ENCODE measurements around the gene DOK3. TPM values are rescaled to one million over a fixed set of nuclear protein-coding genes. Genes with fewer than 3 reads are reported as not detected.

The DOK3 gene
- total RNA-seq, 1 donor: 2.6 TPM

DNA sequence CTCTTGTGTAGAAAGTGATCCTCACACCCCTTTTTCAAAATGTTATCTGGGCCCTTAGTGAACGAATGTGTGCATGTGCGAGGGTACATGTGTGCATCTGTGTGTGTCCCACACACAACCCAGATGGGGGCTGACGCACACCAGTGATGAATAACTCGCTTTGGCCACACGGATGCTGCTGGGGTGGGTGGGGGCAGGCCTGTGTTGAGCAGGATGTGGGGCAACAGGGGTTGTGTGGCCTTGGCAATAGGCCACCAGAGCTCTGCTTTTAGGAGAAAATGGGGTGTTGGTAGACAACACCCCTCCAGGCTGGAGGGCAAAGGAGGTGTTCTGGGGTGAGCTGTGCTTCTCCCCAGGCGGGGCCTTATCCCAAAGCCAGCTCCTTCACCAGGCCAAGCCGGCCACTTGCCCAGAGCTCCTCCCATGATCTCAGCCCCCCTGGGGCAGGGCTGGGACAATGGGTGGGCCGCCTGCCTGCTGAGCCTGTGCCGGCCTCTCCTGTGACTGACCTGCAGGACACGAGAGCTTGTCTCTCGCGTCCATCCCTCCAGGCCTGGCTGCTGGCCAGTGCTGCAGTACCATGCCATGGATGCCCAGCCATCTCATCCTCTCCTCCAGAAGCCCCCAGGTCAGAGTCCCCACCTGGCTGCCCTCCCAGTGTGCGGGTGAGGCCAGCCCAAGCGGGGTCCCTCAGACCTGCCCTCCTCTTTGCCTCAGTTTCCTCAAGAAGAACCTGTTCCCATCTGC, 37.8 kb downstream of the DOK3 start:
- TF ChIP-seq, protein P1, sequence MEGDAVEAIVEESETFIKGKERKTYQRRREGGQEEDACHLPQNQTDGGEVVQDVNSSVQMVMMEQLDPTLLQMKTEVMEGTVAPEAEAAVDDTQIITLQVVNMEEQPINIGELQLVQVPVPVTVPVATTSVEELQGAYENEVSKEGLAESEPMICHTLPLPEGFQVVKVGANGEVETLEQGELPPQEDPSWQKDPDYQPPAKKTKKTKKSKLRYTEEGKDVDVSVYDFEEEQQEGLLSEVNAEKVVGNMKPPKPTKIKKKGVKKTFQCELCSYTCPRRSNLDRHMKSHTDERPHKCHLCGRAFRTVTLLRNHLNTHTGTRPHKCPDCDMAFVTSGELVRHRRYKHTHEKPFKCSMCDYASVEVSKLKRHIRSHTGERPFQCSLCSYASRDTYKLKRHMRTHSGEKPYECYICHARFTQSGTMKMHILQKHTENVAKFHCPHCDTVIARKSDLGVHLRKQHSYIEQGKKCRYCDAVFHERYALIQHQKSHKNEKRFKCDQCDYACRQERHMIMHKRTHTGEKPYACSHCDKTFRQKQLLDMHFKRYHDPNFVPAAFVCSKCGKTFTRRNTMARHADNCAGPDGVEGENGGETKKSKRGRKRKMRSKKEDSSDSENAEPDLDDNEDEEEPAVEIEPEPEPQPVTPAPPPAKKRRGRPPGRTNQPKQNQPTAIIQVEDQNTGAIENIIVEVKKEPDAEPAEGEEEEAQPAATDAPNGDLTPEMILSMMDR (IDR thresholded peaks at IDR 0.05; ENCODE audit: insufficient read depth, low read depth, low read length): no peak
- peak; percentile 38 for DNase-seq (ENCODE audit: low read depth)
- H3K4me3 ChIP-seq (ENCODE audit: low read depth, low read length): peak overlapping the region; percentile 87

DNA sequence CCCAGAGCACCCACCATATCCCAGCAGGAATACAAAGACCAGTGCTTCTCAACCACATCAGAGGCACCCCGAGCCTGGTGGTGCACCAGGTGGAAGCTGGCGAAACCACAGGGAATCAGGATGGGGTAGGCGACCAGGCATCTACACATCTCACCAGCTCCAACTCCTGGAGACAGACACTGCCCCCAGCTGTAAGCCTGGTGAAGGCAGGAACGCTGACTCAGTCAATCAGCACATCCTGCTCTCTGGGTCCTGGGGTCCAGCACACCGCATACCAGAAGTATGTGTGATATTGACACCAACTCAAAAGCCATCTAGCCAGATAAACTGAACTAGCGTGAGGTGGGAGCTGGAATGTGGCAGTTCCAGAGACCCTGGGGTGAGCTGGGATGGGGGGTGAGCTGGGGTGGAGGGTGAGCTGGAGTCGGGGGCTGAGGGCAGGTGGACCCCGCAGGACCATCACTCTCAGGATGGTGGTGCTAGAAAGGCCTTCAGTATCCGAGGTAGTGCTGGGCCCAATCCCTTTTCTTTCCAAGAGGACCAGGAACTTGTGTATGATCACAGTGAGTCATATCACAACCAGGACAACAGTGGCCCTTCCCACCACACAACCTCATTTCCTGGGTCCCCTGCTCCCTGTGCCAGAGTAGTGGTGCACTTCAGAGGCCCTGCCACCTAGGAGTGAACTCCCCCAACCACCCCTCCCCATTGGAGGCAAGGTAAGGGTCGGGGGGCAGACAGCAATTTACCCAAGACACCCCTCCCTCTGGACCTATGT, 38.7 kb downstream of the DOK3 start:
- peak; percentile 27 for DNase-seq (ENCODE audit: low read depth)
- TF ChIP-seq, protein P1 (IDR thresholded peaks at IDR 0.05; ENCODE audit: insufficient read depth, low read depth, low read length): no peak
- no peak overlapping the region for H3K4me3 ChIP-seq (ENCODE audit: low read depth, low read length)

DNA sequence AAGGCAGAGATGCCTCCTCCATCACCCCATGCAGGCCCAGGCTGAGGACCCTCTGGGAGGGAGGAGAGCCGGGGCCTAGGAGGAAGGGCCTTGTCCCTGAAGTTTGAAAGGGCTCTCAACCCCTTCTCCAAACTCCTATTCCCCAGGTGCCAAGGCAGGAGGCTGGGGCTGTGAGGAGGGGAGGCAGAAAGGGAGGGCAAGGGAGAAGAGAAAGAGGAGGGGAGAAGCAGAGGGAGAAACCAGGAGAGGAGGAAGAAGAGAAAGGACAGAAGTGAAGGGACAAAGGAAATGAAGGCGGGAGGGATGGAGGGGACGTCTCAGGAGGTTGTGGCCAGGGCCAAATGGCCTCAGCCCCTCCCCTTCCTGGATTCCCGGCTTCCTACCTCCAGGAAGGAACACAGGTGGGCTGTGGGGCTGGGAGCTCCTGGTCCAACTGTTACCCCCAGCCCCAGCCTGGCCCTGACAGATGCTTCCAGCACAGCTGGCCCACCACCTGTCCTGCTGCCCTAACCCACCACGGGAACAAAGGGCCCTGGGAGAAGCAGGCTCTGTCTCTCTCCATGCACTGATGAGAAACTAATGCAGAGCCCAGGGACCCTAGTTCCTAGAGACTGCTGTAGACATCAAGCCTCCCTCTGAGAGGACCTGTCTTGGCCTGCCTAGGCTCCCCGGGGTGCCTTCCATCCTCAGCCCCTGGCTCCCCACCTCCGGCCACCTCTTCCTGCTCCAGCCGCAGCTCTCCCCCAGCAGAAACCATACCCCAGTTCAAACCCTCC, 39.7 kb downstream of the DOK3 start:
- H3K4me3 ChIP-seq (ENCODE audit: low read depth, low read length): no peak overlapping the region
- DNase-seq (ENCODE audit: low read depth): no peak
- TF ChIP-seq, protein P1 (IDR thresholded peaks at IDR 0.05; ENCODE audit: insufficient read depth, low read depth, low read length): no peak

DNA sequence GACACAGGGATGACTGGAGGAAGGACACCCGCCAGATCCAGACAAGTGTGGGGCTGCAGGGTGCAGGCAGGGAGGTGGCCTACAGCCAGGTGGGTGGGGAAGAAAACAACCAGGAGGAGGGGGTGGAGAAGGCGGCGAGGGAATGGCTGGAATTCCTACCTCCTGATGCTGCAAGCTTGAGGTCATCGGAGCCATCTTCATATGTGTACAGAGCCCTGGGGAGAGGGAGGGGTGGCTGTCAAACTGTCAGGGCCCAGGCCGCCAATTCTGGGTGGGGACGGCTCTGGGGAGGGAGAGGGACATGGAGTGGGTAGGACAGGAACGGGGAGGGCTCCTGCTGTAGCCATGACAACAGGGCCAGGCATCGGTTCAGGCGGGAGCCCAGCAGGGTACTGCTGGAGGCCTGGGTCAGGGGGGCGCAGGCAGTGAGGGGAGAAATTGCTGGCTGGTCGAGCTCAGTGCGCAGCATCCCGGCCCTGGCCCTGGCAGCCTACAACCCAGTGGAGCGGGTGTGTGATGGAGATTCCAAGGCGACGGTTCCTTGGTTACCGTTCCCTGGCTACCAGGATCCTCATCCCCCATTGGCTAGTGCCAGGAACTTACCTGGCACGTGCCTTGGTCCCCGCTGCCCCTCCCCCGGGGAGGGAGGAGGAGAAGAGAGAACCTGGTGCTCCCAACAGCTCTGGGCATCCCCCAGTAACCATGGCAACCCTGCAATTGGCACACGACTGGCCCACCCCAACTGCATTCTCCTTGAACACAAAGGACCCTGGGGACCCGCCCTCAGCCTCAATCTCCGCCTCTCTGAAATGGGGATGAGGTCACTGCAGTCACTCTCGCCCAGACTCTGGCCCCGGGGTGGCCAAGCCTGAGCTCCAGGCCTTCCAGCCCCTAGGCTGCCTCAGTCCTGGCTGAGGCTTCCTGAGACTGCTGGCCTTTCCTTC, 40.7 kb downstream of the DOK3 start:
- TF ChIP-seq, protein P1 (IDR thresholded peaks at IDR 0.05; ENCODE audit: insufficient read depth, low read depth, low read length): no peak
- no peak for DNase-seq (ENCODE audit: low read depth)
- H3K4me3 ChIP-seq (ENCODE audit: low read depth, low read length): no peak overlapping the region

DNA sequence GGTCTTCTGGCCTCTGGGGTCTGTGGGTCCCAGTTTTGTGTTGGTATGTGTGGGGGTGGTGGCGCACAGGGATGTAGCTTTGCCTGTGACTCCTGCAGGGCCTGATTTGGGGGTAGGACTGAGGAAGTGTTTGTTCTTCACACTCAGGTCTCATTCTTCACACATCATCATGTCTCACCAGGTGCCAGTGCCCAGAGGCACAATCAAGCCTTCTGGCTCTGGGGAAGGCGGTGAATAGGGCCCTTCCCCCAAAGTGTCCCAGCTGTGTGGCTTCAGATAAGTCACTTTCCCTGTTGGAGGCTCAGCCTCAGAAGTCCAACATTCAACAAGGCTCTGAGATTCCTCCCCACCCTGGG, 41.3 kb downstream of the DOK3 start:
- TF ChIP-seq, protein P1 (IDR thresholded peaks at IDR 0.05; ENCODE audit: insufficient read depth, low read depth, low read length): no peak
- H3K4me3 ChIP-seq (ENCODE audit: low read depth, low read length): no peak overlapping the region
- DNase-seq (ENCODE audit: low read depth): no peak

DNA sequence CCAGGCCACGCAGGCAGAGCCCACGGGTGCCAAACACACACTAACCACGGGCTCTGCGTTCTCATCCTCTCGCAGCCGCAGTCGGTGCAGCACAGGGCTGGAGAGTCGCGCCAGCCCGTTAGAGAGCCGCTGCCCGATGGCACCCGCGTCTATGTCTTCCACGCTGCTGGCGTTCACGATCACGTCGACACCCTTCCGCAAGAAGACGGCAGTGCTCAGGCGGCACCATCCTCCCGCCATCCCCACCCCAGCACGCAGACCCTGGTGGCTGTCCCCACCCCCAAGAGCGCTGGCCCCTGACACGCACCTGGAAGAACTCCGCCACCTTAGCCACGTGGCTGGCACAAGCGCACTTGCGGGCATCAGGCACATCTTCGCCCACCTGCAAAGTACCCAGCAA, 42.2 kb downstream of the DOK3 start:
- no peak overlapping the region for H3K4me3 ChIP-seq (ENCODE audit: low read depth, low read length)
- DNase-seq (ENCODE audit: low read depth): no peak
- TF ChIP-seq, protein P1 (IDR thresholded peaks at IDR 0.05; ENCODE audit: insufficient read depth, low read depth, low read length): no peak

All from fibroblast of villous mesenchyme (primary cell).